GM12864 (cell line): Measurements from ENCODE around the gene SYNPO2.
"Not testable (repeated sequence)": the region's sequence is repeated elsewhere in the genome, so short reads cannot be mapped to it uniquely, and the experiment has no call there.

Experiments used
- DNase-seq: peaks from one replicate; pipeline ENCODE4 v3.0.0-alpha.2; 2011; ENCODE audit warnings: low read depth
- H3K4me3 ChIP-seq: 2 replicates; pipeline ENCODE4 v1.5.1; 2011; ENCODE audit warnings: mild to moderate bottlenecking, low read depth, low read length, control low read depth
- TF ChIP-seq, protein P1 (sequence below): IDR thresholded peaks from 2 replicates; pipeline ENCODE4 v1.5.1; 2011; ENCODE audit warnings: low read depth, mild to moderate bottlenecking, moderate library complexity, low read length, control low read depth, inconsistent platforms; ENCODE audit errors: missing control alignments

The SYNPO2 gene

DNA sequence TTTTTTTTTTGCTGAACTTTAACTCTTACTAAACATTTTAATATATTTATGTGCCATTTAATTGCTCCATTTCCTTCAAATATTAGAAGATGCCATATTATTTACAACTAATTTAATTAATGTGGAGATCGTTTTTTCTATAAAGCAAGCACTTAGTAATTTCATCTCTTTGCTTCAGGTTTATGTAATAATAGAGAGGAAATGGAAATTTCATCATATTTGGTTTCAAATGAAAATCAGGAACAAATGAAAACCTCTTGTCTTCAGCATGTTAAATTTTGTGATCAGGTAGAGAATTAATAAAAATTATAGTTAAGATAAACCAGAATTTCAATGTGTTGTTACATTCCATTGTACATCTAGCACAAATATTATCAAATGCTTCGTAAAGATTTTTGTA is 120.1 kb downstream of the SYNPO2 start:
- no peak for DNase-seq
- TF ChIP-seq, protein P1, sequence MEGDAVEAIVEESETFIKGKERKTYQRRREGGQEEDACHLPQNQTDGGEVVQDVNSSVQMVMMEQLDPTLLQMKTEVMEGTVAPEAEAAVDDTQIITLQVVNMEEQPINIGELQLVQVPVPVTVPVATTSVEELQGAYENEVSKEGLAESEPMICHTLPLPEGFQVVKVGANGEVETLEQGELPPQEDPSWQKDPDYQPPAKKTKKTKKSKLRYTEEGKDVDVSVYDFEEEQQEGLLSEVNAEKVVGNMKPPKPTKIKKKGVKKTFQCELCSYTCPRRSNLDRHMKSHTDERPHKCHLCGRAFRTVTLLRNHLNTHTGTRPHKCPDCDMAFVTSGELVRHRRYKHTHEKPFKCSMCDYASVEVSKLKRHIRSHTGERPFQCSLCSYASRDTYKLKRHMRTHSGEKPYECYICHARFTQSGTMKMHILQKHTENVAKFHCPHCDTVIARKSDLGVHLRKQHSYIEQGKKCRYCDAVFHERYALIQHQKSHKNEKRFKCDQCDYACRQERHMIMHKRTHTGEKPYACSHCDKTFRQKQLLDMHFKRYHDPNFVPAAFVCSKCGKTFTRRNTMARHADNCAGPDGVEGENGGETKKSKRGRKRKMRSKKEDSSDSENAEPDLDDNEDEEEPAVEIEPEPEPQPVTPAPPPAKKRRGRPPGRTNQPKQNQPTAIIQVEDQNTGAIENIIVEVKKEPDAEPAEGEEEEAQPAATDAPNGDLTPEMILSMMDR, result no peak
- H3K4me3 ChIP-seq, result no peak overlapping the region

DNA sequence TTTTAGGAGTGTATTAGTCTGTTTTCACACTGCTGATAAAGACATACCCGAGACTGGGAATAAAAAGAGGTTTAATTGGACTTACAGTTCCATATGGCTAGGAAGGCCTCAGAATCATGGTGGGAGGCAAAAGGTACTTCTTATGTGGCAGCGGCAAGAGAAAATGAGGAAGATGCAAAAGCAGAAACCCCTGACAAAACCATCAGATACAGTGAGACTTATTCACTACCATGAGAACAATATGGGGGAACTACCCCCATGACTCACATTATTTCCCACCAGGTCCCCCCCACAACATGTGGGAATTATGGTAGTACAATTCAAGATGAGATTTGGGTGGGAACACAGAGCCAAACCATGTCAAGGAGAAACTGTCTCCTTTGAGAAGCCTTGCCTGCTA is 121.6 kb downstream of the SYNPO2 start:
- DNase-seq, result not testable (repeated sequence)

DNA sequence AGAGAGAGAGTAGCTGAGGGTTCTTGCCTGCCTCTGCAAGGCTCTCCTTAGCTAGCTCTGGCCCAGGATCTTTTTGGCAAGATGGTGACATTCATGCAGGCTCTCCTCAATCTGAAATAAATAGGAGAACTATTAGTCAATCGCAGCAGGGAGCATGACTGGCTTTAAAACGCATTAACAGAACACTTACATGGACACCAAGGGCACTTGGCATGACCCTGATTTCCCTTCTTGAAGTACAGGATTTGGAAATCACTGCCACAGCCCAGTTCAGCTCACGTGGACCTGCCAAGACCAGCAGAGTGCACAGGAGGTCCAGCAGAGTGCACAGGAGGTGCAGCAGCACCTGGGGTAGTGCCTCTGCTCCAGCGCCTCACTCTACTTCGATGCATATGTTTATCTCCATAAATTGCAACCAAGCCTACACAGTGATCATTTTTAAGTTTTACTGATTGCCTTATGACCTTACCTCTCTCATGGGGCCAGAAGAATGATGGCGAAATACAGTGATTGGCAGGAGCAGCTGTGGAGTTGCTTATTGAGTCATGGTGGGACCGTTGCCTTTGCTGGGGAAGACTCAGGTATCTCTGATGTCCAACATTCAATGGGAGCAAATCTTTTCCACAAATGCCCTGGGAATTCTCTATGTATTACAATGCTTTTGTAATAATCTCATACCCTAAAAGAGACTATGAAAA is 122.4 kb downstream of the SYNPO2 start:
- no peak overlapping the region for H3K4me3 ChIP-seq
- TF ChIP-seq, protein P1, result no peak
- no peak for DNase-seq

More for the DNA sequence above, 121.6 kb downstream of the SYNPO2 start:
- H3K4me3 ChIP-seq, result not testable (repeated sequence)

DNA sequence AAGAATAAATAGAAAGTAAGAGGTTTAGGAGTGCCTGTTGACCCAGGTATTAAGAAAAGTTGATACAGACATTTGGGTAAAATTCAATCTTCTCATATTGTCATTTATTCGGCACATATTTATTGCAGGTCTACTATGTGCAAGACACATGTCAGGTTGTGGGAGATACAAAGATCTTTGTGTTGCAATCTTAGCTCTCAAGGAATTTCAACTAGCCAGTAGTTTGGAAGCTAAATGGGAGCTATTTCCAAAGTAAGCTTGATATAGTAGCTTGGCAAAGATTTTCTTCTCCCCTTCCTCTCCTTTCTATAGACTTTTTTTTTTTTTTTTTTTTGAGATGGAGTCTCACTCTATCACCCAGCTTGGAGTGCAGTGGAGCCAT is 122.9 kb downstream of the SYNPO2 start:
- DNase-seq, result no peak
- no peak overlapping the region for H3K4me3 ChIP-seq
- TF ChIP-seq, protein P1, result no peak

DNA sequence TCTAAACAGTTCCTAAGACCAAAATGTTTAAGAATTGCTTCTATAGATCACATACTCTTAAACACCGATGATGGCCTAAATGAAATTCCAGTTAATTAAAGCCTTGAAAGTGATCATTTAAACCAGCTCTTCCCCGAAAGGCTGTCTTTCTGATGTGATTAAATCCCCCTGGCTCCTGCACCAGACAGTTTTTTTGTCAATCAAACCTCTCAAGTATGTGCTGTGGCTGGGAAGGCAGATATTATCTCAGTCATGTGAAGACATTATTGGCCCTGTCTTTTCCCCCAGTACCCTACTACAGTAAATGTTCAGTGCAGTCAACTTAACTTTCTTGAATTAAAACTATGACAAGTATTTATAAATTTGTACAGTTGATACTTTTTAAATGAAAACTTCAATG is 126.0 kb downstream of the SYNPO2 start:
- no peak for DNase-seq
- no peak overlapping the region for H3K4me3 ChIP-seq
- TF ChIP-seq, protein P1, result no peak

DNA sequence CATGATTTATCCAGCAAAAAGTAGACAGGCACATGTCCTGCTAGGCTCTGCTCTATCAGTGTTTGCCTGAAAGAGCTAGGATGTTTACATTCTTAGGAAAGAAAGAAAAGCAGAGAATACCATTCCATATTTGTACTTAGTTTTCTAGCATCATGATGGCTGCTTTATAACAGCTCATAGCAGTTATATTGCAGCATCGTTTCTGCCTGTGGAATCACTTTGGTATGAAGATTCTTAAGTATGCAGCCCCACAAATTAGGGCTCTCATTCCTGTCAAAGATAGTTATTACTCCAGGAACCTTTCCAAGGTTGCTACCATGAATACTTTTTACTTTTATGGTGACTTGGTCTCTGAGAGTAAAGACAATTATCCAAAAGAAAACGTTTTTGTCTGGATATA is 128.0 kb downstream of the SYNPO2 start:
- no peak overlapping the region for H3K4me3 ChIP-seq
- DNase-seq, result no peak

DNA sequence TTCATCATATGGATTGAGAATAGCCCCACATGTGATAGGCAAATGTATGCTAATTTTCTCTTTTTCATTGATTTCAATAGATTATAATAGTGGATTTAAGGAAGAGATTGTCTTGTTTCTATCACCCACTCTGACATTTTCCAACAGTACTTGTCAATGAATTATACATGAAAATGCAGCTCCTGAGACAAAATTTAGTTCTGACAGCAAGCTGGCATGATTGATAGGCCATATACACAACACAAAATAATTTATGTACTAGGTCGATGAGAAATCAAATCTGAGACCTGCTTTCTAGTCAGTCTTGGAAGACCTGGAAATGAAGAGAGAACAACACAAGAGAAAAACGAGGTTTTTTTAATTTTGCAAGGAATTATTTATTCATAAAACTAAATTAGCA is 129.0 kb downstream of the SYNPO2 start:
- TF ChIP-seq, protein P1, result no peak
- H3K4me3 ChIP-seq, result no peak overlapping the region

More for the DNA sequence above, 128.0 kb downstream of the SYNPO2 start:
- TF ChIP-seq, protein P1, result no peak

More for the DNA sequence above, 129.0 kb downstream of the SYNPO2 start:
- DNase-seq, result no peak
